ENCODE measurements around the gene CNTNAP2.

The CNTNAP2 gene

DNA sequence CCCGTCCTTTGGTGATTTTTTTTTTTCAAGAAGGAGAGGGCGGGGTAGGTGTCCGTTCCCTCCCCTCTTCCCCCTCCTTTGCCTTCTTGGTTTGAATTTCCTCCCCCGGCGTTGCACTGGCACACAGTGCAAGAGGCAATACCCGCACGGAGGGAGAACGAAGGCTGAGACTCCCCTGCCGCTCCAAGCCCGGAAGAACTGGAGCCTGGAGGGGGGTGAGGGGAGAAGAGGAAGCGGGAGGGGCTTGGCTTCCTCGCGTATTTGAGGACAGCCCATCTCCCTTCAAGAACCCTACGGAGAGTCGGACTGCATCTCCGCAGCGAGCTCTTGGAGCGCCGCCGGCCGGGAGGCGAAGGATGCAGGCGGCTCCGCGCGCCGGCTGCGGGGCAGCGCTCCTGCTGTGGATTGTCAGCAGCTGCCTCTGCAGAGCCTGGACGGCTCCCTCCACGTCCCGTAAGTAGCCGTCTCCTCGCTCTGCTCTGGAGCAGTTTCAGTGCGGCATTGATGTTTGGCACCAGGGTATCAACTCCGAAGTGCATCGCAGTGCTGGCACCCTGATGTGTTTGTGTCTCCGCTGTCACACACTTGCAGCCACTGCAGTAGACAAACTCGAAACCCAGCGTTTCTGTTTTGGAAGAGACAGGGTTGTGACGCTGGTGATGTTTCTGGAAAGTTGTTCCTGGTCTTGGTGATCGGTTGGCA lies at the start of gene CNTNAP2:
TSS of gene CNTNAP2 (plus strand) at position 281 of the 702 bp plus-strand sequence. CDS start at position 357, 76 bp downstream.
- peak; percentile 19 for DNase-seq (ENCODE audit: low spot score)

DNA sequence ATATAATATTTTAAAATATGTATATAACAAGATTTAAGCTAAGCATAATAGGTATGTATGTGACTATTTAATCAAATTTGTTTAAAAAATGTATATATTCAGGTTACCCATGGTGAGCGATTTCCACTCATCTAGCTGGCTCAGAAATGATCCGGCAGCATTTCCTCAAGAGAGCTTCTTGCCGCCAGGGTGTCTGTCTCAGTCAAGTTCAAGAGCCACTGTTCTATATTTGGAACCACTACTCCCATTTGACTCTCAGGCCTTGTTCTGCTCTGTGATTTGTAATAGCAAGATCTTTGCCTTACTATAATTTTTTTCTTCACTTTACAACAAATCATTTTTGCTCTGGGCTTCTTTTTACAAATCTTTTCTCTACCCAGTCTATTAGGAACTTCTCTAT lies 48.7 kb upstream of the CNTNAP2 start:
- DNase-seq (ENCODE audit: low spot score) = no peak

DNA sequence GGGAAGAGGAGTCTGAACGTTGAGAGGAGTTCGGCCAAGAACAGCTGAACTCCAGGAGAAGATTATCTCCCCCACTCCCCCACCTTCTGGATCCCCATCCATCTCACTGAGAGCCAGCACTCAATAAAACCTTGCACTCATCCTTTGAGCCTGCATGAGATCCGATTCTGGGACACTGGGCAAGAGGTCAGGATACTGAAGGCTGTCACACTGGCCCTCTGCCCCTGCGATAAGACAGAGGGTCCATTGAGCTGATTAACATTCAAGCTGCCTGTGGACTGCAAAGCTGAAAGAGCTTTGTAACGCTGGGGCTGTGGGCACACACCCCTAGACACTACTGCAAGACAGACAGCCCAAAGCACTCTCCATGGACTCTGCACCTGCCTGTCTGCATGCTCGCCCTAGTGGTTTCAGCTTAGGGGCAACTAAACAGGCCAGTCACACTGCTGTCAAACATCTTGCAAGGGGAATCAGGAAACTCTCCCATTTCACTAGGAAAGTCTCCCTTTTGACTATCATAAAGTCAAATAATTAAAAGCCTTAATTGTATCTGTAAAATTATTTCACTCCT lies 42.3 kb upstream of the CNTNAP2 start:
- no peak for DNase-seq (ENCODE audit: low spot score)

DNA sequence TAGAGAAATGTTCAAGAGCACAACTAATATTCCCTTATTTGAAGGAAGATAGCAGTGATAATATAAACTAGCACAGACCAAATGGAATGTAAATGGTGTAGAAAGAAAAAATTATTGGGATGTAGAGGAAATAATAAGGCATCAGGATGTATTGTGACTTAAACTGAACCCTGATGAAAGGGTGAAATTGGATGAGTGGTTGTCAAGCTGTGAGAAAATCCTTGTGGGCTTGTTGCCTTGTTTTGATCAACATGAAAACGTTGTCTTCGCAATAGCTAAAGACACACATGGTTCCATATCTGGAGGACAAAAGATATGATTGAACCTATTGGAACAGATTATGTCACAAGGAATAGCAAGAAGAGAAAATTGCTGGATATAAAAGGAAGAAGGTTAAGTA lies 40.3 kb upstream of the CNTNAP2 start:
- DNase-seq (ENCODE audit: low spot score) = no peak

DNA sequence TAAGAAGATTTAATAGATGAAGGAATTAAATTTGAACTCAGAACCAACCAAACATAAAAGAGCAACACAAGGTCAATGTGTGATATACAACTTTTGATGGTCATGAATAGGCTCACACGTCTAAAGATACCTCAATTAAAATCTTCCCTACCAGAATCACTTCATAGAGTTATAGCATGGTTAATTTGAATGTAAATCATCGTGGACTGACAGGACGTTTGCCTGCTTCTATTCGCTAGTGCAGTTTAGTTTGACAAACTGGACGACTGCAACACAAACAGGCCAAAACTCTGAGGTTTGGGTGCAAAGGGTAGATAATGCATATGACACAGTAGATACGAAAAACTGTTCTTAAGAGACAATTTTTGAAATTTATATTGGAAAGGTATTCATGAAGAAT lies 32.5 kb upstream of the CNTNAP2 start:
- DNase-seq (ENCODE audit: low spot score) = no peak

DNA sequence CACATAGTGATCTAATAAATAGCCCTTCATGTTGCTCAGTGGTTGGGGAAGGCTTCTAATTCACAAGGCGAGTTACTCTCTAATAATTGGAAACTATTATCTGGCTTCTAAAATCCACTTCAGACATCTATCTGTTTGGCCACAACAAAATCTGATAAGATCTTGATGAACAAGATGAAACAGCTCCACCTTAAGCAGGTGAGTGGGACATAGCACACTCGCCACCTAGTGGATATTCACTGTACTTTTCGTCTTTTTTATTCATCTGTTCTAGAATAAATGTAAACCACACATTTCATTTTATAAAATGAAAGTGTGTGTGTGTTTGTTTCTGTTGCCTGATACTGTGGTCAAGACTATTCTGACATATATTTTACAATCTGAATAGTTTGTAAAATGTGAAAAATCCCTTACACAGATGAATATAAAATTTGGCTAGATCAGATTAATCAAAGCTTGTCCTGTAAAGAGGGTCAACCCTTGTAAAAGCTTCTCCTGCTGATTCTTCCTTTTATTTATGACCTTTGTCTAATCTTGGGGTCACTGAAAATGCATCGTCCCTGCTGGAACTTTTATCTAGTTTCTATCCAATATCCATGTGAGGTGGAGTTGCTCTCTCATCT lies 26.5 kb upstream of the CNTNAP2 start:
- DNase-seq (ENCODE audit: low spot score) = no peak

DNA sequence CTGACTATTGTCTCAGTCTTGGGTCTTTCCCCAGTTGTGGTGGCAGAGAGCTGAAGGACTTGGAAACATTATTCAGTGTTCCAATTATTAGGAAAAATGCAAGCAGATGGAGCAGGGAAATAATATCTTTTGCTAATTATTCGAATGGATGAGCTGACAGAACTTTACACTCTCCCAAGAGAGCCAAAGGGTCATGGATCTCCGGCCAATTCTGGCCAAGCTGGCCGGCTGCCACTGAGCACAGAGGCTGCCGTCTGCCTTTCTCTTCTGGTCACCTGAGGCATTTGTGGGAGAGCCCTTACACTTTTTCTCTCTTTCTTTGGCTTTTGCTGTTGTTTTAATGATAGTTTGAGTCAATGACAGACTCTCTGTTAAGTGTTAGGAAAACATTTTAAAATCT lies 22.2 kb upstream of the CNTNAP2 start:
- no peak for DNase-seq (ENCODE audit: low spot score)

DNA sequence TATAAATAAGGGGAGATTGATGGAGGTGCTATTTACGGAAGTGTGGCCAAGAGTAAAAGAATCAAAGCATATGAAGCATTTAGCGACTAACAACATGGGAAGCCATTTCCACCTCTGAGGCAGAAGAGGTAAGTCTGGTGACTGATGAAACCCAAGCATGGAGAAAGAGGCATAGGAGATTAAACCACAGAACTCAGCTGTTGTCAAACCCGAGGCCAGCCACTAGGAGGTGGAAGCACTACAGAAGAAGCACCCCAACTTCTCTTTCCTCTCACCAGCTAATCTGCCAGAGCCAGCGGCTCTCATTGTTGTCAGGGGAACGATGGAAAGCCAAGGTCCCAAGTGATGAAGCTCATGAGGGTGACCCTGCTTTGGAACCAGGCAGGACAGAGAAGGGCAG lies 19.6 kb upstream of the CNTNAP2 start:
- no peak for DNase-seq (ENCODE audit: low spot score)

DNA sequence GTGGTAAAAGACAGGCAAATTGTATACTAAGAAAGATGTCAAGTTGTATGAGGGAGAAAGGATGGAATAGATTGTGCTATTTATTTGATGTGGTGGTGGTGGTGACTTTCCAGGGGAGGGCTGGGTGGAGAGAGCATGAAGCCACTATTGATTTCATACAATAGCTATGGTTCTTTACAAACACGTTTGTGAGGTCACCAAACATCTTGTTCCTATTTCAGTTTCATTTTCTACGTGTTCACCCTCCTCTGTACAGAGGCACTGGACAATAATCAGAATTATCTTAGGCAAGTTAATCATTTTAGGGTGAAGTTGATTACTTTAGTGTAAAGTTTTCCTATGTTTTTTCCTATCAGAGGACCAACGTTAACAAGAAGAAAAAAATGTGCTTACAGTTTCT lies 10.3 kb upstream of the CNTNAP2 start:
- no peak for DNase-seq (ENCODE audit: low spot score)

DNA sequence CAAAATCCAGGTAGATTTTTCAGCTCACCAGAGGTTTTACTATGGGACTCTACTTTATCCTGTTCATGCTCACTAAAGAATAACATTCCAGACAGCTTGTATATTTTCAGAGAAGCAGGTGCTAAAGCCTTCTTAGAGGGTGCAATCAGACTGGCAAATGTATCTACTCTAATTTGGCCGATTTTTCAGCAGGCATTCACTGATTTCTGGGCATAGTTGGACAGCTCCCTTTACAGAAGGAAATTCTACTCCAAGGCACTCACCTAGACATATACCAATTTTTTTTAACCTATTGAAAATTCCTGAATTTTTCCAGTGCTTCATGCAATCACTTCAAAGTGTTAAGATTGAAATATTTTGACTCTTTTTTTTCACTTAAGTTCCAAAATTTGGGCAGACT lies 3.8 kb upstream of the CNTNAP2 start:
- DNase-seq (ENCODE audit: low spot score) = no peak

DNA sequence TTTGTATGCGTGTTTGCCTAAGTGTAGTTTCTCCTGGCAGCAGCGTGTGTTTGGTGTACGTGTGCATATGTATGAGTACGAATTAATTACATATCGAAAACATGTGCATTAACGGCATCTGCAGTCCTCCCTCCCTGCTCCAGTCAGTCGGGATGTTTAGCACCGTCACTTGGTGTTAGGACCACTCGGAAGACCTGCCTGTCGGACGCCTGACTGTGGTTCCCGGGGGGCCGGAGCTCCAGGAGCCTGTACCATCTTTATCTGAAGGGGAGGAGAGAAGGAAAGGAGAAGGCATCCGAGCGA lies 1.1 kb upstream of the CNTNAP2 start:
- no peak for DNase-seq (ENCODE audit: low spot score)

DNA sequence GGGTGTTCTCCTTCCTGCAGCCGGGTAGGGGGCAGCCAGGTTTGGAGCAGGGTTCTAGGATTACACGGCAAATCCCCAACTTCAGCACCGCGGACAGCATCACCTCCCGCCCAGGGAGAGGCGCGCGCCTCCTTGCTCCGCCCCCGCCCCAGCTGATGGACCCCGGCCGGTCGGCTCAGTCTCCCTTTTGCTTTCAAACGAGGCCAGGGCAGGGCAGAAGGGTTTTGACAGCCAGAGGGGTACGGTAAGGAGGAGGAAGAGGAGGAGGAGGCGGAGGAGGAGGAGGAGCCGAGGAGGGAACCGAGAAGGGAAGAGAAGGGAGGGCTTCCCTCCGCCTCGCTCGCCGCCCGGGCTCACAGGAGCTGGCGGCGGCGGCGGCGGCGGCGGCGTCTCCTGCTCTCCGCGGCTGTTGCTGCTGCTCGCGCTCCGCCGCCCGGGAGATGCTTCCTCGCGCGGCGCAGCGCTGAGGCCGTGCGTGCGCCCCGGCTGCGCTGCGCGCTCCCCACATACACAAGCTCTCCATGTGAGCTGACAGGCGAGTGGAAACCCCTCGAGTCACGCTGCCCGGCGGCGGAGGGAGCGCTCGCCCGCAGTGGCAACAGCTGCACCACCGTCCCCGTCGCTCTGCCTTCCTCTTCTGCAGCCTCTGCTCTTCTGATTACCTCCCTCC lies 615 bp upstream of the CNTNAP2 start:
- DNase-seq (ENCODE audit: low spot score) = peak; percentile 68

DNA sequence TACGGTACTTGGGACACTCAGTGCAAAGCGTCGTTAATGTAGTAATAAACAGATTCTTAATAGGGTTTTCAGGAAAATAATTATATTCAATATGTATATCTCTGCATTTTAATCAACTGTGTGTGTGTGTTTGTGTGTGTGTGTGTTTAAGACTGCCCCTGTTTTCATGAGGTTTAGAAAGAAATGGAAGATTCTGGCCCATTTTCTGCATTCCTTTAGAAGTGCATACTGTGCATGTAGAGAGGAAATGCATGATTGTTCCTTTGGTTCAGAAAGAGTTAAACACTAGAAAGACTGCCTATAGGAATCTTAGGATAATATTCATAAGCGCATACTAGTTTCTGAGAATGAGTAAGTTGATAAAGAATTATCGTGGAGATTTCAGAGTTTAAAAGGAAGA lies 975 bp downstream of the CNTNAP2 start:
- no peak for DNase-seq (ENCODE audit: low spot score)

DNA sequence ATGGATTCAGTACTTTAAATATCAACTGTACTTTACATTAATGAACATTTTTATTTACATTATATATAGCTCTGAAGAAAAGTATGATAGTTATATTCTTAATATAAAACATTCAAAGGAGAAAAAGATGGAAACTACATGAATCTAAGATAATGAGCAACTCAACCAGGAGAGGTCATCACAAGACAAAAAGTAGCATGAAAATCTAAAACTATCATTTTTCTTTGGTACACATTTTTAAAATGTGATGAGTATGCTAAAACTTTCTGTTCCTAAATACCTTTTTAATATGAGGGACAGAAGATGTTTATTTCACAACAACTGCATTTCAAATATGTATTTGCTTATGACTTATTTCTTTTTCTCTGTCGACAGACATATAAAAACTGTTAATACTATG lies 2.4 kb downstream of the CNTNAP2 start:
- no peak for DNase-seq (ENCODE audit: low spot score)

DNA sequence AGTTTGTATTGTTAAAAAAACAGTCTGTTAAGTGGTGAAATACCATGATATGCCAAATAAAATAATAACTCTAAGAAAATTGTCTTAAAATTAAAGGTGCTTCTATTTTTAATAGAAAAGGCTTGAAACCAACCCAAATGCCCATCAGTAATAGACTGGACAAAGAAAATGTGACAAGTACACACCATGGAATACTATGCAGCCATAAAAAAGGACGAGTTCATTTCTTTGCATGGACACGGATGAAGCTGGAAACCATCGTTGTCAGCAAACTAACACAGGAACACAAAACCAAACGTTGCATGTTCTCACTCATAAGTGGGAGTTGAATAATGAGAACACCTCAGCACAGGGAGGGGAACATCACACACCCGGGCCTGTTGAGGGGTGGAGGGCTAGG lies 7.1 kb downstream of the CNTNAP2 start:
- no peak for DNase-seq (ENCODE audit: low spot score)

DNA sequence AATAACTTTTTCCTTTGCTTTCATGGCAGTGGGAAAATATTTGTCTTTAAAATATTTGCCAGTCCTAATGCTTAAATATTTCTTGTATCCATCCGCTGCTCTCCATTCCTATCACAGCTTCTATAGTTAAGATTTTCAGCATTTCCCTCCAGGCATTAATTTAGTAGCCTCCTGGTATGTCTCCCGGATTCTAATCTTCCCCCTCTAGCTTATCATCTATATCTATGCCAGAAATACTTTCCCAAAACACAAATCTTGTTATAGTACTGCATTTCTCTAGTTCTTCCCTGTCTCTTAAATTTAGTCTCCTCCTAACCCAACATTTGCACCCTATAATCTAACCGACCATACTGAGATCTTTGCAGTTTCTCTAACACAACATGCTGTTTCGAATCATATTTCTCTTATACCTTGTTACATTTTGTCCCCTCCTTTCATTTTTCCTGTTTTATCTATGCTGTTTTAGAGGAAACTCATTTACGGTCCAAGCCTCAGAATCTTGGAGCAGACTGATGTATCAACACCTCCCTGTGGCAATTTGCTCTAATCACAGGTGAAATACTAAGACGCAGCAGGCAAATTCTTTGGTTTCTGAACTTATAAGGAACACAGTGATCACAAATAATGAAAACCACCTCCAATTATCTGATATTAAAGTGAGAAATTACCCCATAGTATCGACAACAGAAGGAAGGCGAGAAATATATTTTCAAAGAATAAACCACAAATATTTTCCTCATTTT lies 10.3 kb downstream of the CNTNAP2 start:
- DNase-seq (ENCODE audit: low spot score) = no peak

DNA sequence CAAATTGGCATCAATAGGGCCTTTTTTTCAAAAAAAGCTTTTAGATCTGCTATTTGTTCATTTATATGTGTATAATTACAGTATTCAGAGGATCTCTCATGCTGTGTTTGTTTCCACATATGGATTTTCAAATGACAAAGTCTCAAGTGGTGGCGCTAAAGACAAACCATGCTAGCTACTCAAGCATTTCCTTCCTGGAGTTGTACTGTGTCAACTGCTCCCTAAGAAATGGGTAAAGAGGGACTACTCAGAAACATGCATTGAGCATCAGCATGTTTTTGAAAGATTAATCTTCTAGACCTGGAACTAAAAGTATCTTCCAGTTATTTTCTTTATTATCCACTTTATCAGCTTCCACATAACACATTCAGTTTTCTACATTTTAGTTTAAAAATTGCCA lies 12.7 kb downstream of the CNTNAP2 start:
- DNase-seq (ENCODE audit: low spot score) = no peak

DNA sequence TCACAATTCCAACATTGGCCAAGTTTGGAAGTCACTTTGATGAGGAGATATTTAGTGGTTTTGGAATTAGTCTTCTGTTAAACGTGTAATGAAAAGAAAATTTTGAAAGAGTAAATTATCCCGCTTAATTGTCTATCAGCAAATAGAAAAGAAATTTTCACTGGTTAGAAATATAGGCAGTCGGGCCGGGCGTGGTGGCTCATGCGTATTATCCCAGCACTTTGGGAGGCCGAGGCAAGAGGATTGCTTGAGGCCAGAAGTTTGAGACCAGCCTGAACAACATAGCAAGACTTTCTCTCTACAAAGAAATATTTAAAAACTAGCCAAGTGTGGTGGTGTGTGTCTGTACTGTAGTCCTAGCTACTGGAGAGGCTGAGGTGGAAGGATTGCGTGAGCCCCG lies 13.4 kb downstream of the CNTNAP2 start:
- no peak for DNase-seq (ENCODE audit: low spot score)

DNA sequence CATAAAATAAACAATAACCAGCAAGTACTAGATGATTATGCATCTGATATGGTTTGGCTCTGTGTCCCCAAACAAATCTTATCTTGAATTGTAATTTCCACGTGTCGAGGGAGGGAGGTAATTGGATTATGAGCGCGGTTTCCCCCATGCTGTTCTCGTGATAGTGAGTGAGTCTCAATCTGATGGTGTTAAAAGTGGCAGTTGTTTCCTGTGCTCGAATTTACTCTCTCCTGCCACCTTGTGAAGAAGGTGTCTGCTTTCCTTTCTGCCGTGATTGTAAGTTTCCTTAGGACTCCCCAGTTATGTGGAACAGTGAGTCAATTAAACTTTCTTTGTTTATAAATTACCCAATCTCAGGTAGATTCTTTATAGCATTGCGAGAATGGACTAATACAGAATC lies 15.1 kb downstream of the CNTNAP2 start:
- DNase-seq (ENCODE audit: low spot score) = no peak

DNA sequence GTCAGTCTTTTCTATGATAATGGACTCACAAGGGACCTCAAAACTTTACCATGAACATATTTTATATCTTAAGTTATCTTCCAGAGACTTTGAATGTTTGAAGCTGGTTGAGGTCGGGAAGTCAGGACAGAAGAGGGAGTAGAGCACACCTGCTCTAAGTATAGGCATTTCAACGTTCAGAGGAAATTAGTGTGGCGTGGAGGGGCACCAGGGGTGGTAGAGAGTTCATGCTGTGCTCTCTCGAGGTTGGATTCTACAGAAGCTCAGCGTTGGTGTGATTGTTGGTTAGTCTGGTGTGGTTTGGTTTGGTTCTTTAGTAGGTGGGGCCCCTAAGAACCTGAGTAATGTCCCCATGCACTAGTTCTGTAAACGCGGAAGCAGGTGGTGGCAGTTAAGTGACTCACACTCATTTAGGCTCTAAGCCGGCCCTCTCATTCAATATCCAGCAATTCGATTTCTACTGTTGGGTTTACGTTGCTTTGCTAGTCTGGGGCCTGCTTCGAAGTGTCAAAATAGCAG lies 19.8 kb downstream of the CNTNAP2 start:
- DNase-seq (ENCODE audit: low spot score) = no peak

DNA sequence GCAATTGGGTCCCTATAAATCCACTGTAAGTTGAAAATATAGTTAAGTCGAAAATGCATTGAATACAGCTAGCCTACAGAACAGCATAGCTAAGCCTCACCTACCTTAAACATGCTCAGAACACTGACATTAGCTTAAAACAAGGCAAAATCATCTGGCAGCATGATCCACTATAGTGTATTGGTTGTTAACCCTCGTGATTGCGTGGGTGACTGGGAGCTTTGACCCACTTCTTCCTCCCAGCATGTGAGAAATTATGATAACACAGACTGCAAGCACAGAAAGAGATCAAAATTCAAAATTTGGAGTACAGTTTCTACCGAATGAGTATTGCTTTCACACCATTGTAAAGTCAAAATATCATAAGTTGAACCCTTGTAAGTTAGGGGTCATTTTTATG lies 22.3 kb downstream of the CNTNAP2 start:
- no peak for DNase-seq (ENCODE audit: low spot score)

DNA sequence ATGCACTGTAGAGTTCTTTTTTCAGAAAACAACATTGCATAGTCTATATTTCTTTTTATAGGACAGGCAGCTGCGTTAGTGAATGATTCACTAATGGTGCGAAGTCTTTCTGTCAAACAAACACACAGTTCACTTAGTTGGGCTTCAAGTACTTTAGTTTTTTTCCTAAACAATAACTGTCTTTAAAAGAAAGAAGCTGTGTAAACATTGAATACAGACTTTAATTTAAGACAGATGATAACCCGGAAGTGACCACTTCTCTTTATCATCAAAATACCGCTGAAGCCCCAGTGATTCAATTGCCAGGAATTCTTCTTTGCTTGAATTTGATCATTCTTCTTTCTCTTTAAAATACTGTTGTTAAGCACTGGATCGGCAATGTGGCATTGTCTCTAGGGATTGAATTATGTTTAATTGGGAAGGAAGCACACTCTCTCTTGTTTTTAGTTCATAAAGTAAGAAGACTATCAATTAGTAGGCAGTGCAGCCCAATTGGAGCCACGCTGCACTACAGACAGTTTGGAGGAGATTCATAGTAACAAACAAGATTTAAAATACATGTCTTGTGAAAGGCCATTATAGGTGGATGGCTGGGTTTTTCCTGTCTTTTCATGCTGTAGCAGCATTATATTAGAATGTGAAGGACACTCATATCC lies 30.4 kb downstream of the CNTNAP2 start:
- no peak for DNase-seq (ENCODE audit: low spot score)

Data from AG20443 (cell line).